Ammon's horn (tissue), 1 donor: ENCODE measurements around the gene WRAP73.
A peak's percentile ranks its signal among the peaks of the same experiment; 100 is the strongest.

Experiments used
- DNase-seq: peaks from one replicate; pipeline ENCODE4 v3.0.0-alpha.2; 2016; ENCODE audit warnings: low spot score

WRAP73 gene

GRCh38 chr1:3611170-3612019 lies 38.5 kb downstream of the WRAP73 start, which contains the start of gene MEGF6:
TSS of gene MEGF6 (minus strand) at chr1:3611508. CDS start at chr1:3611268, 240 bp downstream.
- no peak for DNase-seq

GRCh38 chr1:3610527-3611169 lies 39.3 kb downstream of the WRAP73 start:
- DNase-seq, result no peak

GRCh38 chr1:3609769-3610526 lies 40.0 kb downstream of the WRAP73 start:
- DNase-seq, result no peak

- no peak for DNase-seq
Measured at GRCh38 chr1:3609016-3609768, 40.7 kb downstream of the WRAP73 start.

GRCh38 chr1:3608154-3608553 lies 41.7 kb downstream of the WRAP73 start:
- no peak for DNase-seq

GRCh38 chr1:3607703-3608065 lies 42.2 kb downstream of the WRAP73 start:
- DNase-seq, result no peak

GRCh38 chr1:3606779-3607702 lies 42.9 kb downstream of the WRAP73 start:
- no peak for DNase-seq

- DNase-seq, result no peak
Measured at GRCh38 chr1:3604997-3605823, 44.7 kb downstream of the WRAP73 start.

- no peak for DNase-seq
Measured at GRCh38 chr1:3604468-3604974, 45.4 kb downstream of the WRAP73 start.

GRCh38 chr1:3603571-3604467 lies 46.1 kb downstream of the WRAP73 start:
- DNase-seq, result no peak

GRCh38 chr1:3603156-3603555 lies 46.7 kb downstream of the WRAP73 start:
- DNase-seq, result no peak

- DNase-seq, result no peak
Measured at GRCh38 chr1:3602375-3602774, 47.5 kb downstream of the WRAP73 start.

GRCh38 chr1:3601743-3602142 lies 48.2 kb downstream of the WRAP73 start:
- DNase-seq, result no peak

- no peak for DNase-seq
Measured at GRCh38 chr1:3600354-3600753, 49.5 kb downstream of the WRAP73 start.

- DNase-seq, result no peak
Measured at GRCh38 chr1:3599816-3600215, 50.1 kb downstream of the WRAP73 start.

- no peak for DNase-seq
Measured at GRCh38 chr1:3599286-3599811, 50.6 kb downstream of the WRAP73 start.

GRCh38 chr1:3598522-3599285 lies 51.2 kb downstream of the WRAP73 start:
- no peak for DNase-seq

GRCh38 chr1:3598051-3598491 lies 51.8 kb downstream of the WRAP73 start:
- DNase-seq, result peak; percentile 28
